ENCODE measurements around the gene KRT82.
A peak's percentile ranks its signal among the peaks of the same experiment; 100 is the strongest.

Gene KRT82

DNA sequence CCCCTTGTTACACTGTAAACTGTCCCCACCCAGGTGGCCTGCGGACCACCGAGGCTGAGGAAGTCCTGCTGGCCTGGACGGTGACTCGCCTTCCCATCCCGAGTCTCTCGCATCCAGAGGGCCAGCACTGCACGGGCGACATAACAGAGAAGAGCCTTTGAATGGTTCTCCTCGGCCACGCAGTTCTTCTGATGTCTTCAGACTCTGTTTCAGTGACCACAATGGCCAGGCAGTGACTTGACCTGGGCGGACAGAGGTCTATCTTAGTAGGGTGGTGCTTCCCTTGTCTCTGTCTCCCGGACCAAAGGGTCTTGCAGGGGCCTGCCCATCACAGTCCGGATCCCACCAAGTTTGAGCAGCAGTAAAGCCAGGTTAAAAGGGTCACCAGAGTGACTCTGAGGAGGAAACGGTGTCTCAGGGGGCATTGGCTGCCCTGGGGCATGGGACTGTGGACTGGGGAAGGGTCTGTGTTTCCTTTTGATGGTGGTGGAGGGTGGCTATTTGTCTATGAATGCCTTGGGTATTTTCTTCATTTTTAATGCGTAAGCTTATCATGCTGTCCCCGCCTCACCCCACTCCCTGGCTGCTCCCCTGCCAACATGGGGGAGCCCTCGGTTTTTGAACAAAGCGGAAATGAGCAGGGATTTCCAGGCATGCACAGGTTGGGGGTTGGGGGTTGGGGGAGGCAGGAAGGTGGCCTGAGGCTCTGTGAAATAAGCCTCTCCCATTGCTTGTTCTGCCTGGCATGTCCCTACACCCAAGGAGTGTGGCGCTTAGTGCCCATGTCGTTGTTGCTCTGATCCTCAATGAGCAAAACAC, 49.2 kb downstream of the KRT82 start:
- Histone ChIP-seq H3K9me3 (no peaks in the 10 kb centered on the region), H3K4me2 (no peak overlapping the region; the same call in 1 of the 2 replicates), H3K27ac (no peak overlapping the region), H3K4me3 (no peak overlapping the region), H3K9ac (no peak overlapping the region), H3K36me3 (no peaks in the 10 kb centered on the region), H3K27me3 (no peaks in the 10 kb centered on the region), H3K4me1 (peaks cover 58% of the 10 kb centered on the region), H4K20me1 (no peaks in the 10 kb centered on the region)
- TF ChIP-seq Cebpa-rat (IDR thresholded peaks at IDR 0.05) = no peak

DNA sequence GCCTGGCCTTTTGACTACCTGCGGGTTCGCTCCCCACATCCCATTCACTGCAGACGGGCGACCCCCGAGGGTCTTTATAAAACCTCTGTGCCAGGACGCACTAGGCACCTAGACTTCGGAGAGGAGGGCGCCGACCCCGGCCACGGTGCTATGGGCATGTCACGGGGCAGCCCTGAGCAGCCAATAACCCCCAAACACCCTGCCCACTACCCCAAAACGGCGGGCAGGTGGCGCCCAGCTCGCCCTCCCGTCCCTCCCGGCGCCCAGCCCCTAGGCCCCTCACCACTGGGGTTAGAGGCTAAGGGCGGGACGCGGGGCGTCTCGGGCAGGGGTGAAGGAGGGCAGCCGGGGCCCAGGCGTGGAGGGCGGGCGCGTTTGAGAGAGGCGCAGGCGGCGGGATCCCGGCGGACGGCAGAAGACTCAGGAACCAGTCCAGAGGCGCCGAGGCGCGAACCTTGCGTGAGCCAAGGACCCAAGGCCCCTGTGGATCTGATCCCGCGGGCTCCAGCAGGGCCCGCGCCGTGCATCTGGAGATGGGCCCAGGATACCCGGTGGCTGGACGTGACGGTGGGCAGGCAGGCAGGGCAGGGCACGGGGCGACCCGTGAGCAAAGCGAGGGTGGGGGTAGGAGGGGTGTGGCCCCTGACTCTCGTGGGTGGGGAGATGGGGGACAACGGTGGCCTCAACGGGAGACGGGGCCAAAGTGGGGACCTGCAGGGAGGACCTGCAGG, 49.9 kb downstream of the KRT82 start:
- TF ChIP-seq Cebpa-rat (IDR thresholded peaks at IDR 0.05) = no peak
- H3K27ac ChIP-seq = no peak overlapping the region
- H3K27me3 ChIP-seq = no peaks in the 10 kb centered on the region
- no peak overlapping the region for H3K4me2 ChIP-seq
- no peaks in the 10 kb centered on the region for H3K36me3 ChIP-seq
- no peaks in the 10 kb centered on the region for H3K9me3 ChIP-seq
- no peak overlapping the region for H3K4me3 ChIP-seq
- no peaks in the 10 kb centered on the region for H4K20me1 ChIP-seq
- no peak overlapping the region for H3K9ac ChIP-seq
- peaks cover 62% of the 10 kb centered on the region for H3K4me1 ChIP-seq

DNA sequence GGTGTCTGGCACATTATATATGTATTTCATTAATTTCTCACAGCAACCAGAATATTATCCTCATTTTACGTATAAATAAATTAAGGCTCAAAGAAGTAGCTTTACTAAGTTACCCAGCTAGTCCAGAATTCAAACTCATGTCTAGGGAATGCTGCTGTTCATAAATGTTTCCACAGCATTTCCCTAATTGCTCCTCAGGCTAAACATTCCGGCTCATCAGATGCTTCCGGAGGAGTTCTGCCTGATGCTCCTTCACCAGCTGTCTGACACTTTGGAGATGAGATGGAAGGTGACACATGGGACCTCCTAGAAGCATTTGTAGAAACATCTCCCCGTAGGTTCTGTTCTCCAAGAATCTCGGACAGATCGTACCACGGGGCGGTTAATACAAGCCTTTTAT, 51.0 kb downstream of the KRT82 start:
- H4K20me1 ChIP-seq = no peaks in the 10 kb centered on the region
- H3K27me3 ChIP-seq = no peaks in the 10 kb centered on the region
- no peak overlapping the region for H3K4me2 ChIP-seq
- H3K27ac ChIP-seq = no peak overlapping the region
- H3K36me3 ChIP-seq = no peaks in the 10 kb centered on the region
- no peak overlapping the region for H3K9ac ChIP-seq
- H3K4me1 ChIP-seq = peaks cover 57% of the 10 kb centered on the region
- no peaks in the 10 kb centered on the region for H3K9me3 ChIP-seq
- TF ChIP-seq Cebpa-rat (IDR thresholded peaks at IDR 0.05) = no peak
- no peak overlapping the region for H3K4me3 ChIP-seq

DNA sequence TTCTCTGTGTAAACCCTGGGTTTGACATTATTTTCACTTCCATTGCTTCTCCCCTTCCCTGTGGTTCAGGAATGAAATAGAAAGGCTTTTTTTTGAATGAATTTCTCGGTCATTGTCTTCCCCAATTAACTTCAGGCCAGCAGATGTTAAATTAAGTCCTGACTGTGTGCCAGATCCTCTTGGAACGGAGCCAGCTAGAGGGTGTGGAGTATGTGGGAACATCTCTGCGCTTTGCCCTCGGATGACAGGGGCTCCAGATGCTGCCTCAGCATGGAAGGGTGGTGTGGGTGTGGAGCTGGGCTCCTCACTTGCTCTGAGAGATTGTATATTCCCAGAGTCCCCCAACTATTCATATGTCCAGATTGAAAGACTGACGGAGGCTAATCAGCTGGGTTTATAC, 51.9 kb downstream of the KRT82 start:
- Histone ChIP-seq H3K36me3 (no peaks in the 10 kb centered on the region), H3K4me2 (no peak overlapping the region), H3K27ac (no peak overlapping the region), H3K4me1 (peaks cover 57% of the 10 kb centered on the region), H4K20me1 (no peaks in the 10 kb centered on the region), H3K4me3 (no peak overlapping the region), H3K27me3 (no peaks in the 10 kb centered on the region), H3K9me3 (no peaks in the 10 kb centered on the region), H3K9ac (no peak overlapping the region)
- no peak for TF ChIP-seq Cebpa-rat (IDR thresholded peaks at IDR 0.05)

DNA sequence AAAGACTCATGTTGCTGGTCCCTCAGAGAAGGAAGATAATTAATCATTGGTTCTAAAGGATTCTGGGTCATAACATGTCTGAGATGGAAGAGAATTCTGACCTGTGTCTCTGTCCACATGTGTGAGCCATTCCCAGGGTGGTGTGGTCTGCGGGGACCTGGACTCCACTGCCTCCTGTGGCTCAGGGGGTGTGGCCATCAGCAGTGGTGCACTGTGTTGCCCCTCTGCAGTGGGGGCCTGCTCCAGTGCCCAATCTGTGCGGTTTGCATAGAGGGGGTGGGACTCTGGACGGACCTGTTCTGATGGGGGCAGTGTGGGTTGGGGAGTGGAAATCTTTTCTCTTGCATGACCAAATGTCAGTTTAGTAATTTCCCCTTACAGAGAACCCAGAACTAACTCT, 52.4 kb downstream of the KRT82 start:
- no peak for TF ChIP-seq Cebpa-rat (IDR thresholded peaks at IDR 0.05)
- Histone ChIP-seq H3K4me2 (no peak overlapping the region), H4K20me1 (no peaks in the 10 kb centered on the region), H3K4me1 (peaks cover 57% of the 10 kb centered on the region), H3K27me3 (no peaks in the 10 kb centered on the region), H3K9me3 (no peaks in the 10 kb centered on the region), H3K36me3 (no peaks in the 10 kb centered on the region), H3K9ac (no peak overlapping the region), H3K27ac (no peak overlapping the region), H3K4me3 (no peak overlapping the region)

DNA sequence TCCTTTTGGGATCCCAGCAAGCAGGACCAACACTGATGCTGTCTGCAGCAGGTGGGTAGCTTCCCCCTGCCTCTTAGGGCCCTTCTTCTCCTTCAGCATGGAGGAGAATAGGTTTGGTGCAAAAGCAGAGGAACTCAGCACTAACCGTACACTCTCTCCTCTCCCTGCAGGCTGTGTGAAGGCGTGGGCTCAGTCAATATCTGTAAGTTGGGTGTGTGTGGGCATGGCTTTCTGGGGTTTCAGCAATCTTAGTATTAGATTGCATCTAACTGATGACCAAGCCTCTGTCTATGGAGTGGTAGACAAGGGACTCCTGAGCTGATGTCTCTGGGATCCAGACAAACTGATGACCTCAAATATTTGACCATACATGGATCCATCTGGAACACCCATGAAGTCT, 53.2 kb downstream of the KRT82 start:
- Histone ChIP-seq H4K20me1 (no peaks in the 10 kb centered on the region), H3K36me3 (no peaks in the 10 kb centered on the region), H3K9me3 (no peaks in the 10 kb centered on the region), H3K27me3 (no peaks in the 10 kb centered on the region), H3K4me3 (no peak overlapping the region), H3K9ac (no peak overlapping the region), H3K27ac (no peak overlapping the region), H3K4me2 (no peak overlapping the region), H3K4me1 (peaks cover 49% of the 10 kb centered on the region)
- no peak for TF ChIP-seq Cebpa-rat (IDR thresholded peaks at IDR 0.05)

DNA sequence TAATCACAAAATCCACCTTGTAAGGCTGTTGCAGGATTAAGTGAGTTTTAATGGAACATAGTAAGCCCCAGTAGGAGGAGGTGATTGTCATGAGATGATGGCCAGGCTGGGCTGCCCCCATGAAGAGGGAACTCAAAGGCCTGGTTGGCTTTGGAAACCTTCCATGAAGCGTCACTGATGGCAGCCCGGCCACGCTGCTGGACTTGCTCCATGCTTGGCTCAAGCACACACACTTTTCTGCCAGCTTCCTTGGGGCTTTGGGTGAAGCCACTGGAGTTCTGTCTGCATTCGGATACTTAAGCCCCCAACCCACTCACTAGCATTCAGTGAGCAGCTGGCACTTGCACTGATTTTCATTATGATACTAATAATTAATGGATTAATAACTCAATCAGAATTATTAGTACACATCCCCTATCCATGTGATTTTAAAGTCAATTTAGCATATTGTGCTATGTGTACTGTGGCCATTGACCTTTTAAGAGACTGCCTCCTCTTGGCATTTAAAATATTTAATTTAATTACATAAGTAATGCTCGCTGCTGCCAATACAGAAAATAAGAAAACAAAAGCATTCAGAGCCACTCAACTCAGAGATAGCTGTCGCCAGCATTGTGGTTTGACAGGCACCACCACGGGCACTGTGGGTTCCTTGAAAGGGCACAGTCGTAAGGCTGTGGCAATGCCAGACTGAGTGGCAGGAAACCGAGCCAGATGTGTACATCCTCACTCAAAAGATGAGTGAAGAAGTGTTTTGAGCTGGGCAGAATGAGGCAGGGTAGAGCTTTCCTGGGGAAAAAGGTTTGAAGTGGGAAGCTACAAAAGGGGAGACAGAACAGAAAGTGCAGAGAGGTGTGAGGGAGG, 54.7 kb downstream of the KRT82 start:
- H3K9me3 ChIP-seq = no peaks in the 10 kb centered on the region
- no peaks in the 10 kb centered on the region for H3K27me3 ChIP-seq
- no peak overlapping the region for H3K27ac ChIP-seq
- H3K36me3 ChIP-seq = no peaks in the 10 kb centered on the region
- no peak overlapping the region for H3K4me3 ChIP-seq
- H4K20me1 ChIP-seq = no peaks in the 10 kb centered on the region
- H3K9ac ChIP-seq = no peak overlapping the region
- TF ChIP-seq Cebpa-rat (IDR thresholded peaks at IDR 0.05) = no peak
- peak overlapping the region; percentile 76 for H3K4me2 ChIP-seq
- peaks cover 50% of the 10 kb centered on the region for H3K4me1 ChIP-seq

DNA sequence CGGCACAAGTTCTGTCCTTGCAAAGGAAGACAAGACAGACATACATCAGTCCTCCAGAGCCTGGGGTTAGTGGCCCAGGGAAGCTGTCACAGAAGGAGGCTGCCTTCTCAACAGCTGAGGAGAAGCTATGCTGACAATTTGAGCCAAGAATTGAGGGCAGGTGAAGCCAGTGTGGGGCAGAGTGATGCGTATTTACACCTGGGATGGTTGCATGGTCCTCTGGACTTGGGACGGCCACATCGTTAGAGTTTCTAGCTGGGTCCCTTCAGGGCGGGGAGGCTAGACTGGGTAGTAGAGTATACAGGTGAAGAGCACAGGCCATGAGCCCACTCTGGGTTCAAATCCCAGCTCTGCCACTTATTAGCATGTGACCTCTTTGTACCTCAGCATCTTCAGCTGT, 55.3 kb downstream of the KRT82 start:
- Histone ChIP-seq H3K4me2 (peak overlapping the region; percentile 76), H3K9ac (no peak overlapping the region), H3K27me3 (no peaks in the 10 kb centered on the region), H3K9me3 (no peaks in the 10 kb centered on the region), H3K27ac (no peak overlapping the region), H3K36me3 (no peaks in the 10 kb centered on the region), H4K20me1 (no peaks in the 10 kb centered on the region), H3K4me3 (no peak overlapping the region), H3K4me1 (peaks cover 57% of the 10 kb centered on the region)
- no peak for TF ChIP-seq Cebpa-rat (IDR thresholded peaks at IDR 0.05)

DNA sequence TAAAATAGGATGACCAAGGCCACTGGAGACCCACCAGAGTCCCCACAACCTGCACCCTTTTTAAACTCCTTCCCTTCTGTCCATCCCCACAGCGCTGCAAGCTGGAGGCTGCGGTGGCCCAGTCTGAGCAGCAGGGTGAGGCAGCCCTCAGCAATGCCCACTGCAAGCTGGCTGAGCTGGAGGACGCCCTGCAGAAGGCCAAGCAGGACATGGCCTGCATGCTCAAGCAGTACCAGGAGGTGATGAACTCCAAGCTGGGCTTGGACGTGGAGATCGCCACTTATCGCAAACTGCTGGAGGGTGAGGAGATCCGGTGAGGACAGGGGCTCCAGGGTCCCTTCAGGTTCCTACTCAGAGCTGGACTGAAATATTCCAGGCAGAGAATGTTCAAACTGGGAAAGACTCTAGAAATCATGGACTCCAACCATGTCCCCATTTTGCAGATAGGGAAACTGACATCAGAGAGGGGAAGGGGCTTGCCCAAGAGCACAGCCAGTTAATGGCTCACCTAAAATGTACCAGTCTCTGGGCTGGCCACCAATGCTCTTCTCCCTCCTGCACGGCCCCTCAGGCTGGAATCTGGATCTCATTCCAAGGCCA, 56.0 kb downstream of the KRT82 start:
- no peak overlapping the region for H3K27ac ChIP-seq
- H3K4me3 ChIP-seq = no peak overlapping the region
- H3K4me1 ChIP-seq = peaks cover 59% of the 10 kb centered on the region
- TF ChIP-seq Cebpa-rat (IDR thresholded peaks at IDR 0.05) = no peak
- H3K36me3 ChIP-seq = no peaks in the 10 kb centered on the region
- H3K9me3 ChIP-seq = no peaks in the 10 kb centered on the region
- H4K20me1 ChIP-seq = no peaks in the 10 kb centered on the region
- no peaks in the 10 kb centered on the region for H3K27me3 ChIP-seq
- H3K4me2 ChIP-seq = peak overlapping the region; percentile 18; the same call in 1 of the 2 replicates
- H3K9ac ChIP-seq = no peak overlapping the region

All from BLaER1 (cell line).